Esophagus squamous epithelium (tissue), 4 donors: ENCODE results near the gene NCEH1.

ENCODE experiments used
- POLR2A ChIP-seq, 4 donors: fragments of 450-650 bp; IDR thresholded peaks; one replicate each; pipeline ENCODE4 v1.6.1; 2017; ENCODE audit warnings: antibody characterized with exemption in 4 of 4, mild to moderate bottlenecking in 4 of 4, moderate library complexity in 3 of 4
- TF ChIP-seq, protein P1 (sequence below), 6 experiments: fragments of 450-650 bp in 4 of 6; fragments of 200-600 bp in 2 of 6; sonication (generic) in 2 of 6; IDR thresholded peaks; one replicate each; pipeline ENCODE4 v1.5.1; 2016 to 2019; ENCODE audit warnings: antibody characterized with exemption in 6 of 6, mild to moderate bottlenecking in 4 of 6, moderate library complexity in 4 of 6

DNA sequence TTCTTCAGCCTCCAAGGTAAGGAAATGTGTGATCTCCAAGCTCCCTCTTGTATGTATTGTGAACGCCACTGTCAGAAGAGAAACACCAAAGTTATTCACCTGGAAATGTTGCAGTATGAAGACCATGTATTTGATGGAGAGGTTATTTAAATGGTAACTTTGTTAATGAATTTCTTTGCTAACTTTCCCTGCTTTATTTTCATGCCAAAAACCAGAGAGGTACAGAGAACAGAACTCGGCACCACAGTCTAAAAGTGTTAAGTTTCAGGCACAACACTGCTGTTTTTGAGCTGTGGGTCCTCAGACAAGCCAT lies 114.5 kb downstream of the NCEH1 start:
- no peak for TF ChIP-seq POLR2A (IDR thresholded peaks at IDR 0.05)
- TF ChIP-seq, protein P1, sequence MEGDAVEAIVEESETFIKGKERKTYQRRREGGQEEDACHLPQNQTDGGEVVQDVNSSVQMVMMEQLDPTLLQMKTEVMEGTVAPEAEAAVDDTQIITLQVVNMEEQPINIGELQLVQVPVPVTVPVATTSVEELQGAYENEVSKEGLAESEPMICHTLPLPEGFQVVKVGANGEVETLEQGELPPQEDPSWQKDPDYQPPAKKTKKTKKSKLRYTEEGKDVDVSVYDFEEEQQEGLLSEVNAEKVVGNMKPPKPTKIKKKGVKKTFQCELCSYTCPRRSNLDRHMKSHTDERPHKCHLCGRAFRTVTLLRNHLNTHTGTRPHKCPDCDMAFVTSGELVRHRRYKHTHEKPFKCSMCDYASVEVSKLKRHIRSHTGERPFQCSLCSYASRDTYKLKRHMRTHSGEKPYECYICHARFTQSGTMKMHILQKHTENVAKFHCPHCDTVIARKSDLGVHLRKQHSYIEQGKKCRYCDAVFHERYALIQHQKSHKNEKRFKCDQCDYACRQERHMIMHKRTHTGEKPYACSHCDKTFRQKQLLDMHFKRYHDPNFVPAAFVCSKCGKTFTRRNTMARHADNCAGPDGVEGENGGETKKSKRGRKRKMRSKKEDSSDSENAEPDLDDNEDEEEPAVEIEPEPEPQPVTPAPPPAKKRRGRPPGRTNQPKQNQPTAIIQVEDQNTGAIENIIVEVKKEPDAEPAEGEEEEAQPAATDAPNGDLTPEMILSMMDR (IDR thresholded peaks at IDR 0.05): no peak
